Measurements from ENCODE around the gene PAQR9. TPM values are rescaled to one million over a fixed set of nuclear protein-coding genes. Genes with fewer than 3 reads are reported as not detected.

The PAQR9 gene
- polyA plus RNA-seq, 1 of the 3 experiments (the other 2 are of a cell fraction), result 0.16 TPM

GRCh38 chr3:142965581-142965980, 2.1 kb upstream of the PAQR9 start:
- CTCF ChIA-PET, result interaction anchor here (1.3 kb wide), 1 partner anchor 10 kb away, joined by 4 read pairs; no protein-coding TSS in a partner anchor
- TF ChIP-seq RFX5 (IDR thresholded peaks at IDR 0.05; ENCODE audit: low read length), result no peak
- no peak for TF ChIP-seq EP300 (IDR thresholded peaks at IDR 0.05; ENCODE audit: borderline replicate concordance in 1 of 2, low read depth in 1 of 2, low read length in 1 of 2)
- TF ChIP-seq REST (IDR thresholded peaks at IDR 0.05; ENCODE audit: low read depth, low read length), result no peak
- TF ChIP-seq USF2 (IDR thresholded peaks at IDR 0.05; ENCODE audit: borderline replicate concordance, low read depth, low read length), result no peak
- TF ChIP-seq EZH2phosphoT487 (IDR thresholded peaks at IDR 0.05; ENCODE audit: borderline replicate concordance, low read depth), result no peak
- no peak for TF ChIP-seq SIN3A (IDR thresholded peaks at IDR 0.05; ENCODE audit: borderline replicate concordance, low read depth, low read length)
- no peak for TF ChIP-seq GATA2 (CRISPR knock-in tag; IDR thresholded peaks at IDR 0.05)
- no peak for TF ChIP-seq YY1 (IDR thresholded peaks at IDR 0.05; ENCODE audit: low read depth)
- TF ChIP-seq SMC3 (IDR thresholded peaks at IDR 0.05; ENCODE audit: low read depth, low read length), result no peak
- TF ChIP-seq RXRA (IDR thresholded peaks at IDR 0.05; ENCODE audit: borderline replicate concordance, low read depth), result no peak
- no peak for TF ChIP-seq FOXJ3 (CRISPR knock-in tag; IDR thresholded peaks at IDR 0.05)
- TF ChIP-seq MXI1 (IDR thresholded peaks at IDR 0.05; ENCODE audit: low read depth, low read length), result no peak
- no peak for TF ChIP-seq POLR2AphosphoS5 (IDR thresholded peaks at IDR 0.05; ENCODE audit: low read depth, low read length)
- no peak for TF ChIP-seq ZBTB33 (IDR thresholded peaks at IDR 0.05; ENCODE audit: borderline replicate concordance, low read depth)
- no peak for TF ChIP-seq TCF12 (IDR thresholded peaks at IDR 0.05)
- no peak for TF ChIP-seq IRF3 (IDR thresholded peaks at IDR 0.05; ENCODE audit: low read depth, low read length)
- TF ChIP-seq MAX (IDR thresholded peaks at IDR 0.05; ENCODE audit: low read depth), result no peak
- TF ChIP-seq CTCF (IDR thresholded peaks at IDR 0.05), result no peak
- TF ChIP-seq ELF1 (IDR thresholded peaks at IDR 0.05), result no peak
- H3K9me2 ChIP-seq, result no peaks in the 10 kb centered on the region
- H3K9me3 ChIP-seq, result no peaks in the 10 kb centered on the region
- H3K79me2 ChIP-seq (ENCODE audit: insufficient read depth), result no peaks in the 10 kb centered on the region
- POLR2A ChIA-PET, result no interaction called here
- no peak overlapping the region for H3K27ac ChIP-seq (ENCODE audit: low read depth in 2 of 2, low read length in 1 of 2)
- no peak overlapping the region for H3K4me3 ChIP-seq (ENCODE audit: low read depth in 2 of 2, low read length in 1 of 2)
- H2AFZ ChIP-seq (ENCODE audit: low read depth), result no peak overlapping the region
- no peaks in the 10 kb centered on the region for H4K20me1 ChIP-seq (ENCODE audit: insufficient read depth)
- WGBS (ENCODE audit: low lambda C conversion rate), result 50% methylated on average over 3 of the region's 3 CpGs
- no peak overlapping the region for H3K9ac ChIP-seq
- H3K36me3 ChIP-seq (replicated peaks in 1 of 2; ENCODE audit: control insufficient read depth in 1 of 2, insufficient read depth in 2 of 2, low read length in 1 of 2), result no peaks in the 10 kb centered on the region
- peaks cover 3 to 6% of the 10 kb centered on the region in 2 experiments; a peak in 1 of 4 replicates for H3K4me1 ChIP-seq (ENCODE audit: control insufficient read depth in 1 of 2, insufficient read depth in 2 of 2, low read depth in 1 of 2, low read length in 1 of 2)
- H3F3A ChIP-seq (replicated peaks; ENCODE audit: insufficient read depth), result no peaks in the 10 kb centered on the region
- no peaks in the 10 kb centered on the region for H3K27me3 ChIP-seq (ENCODE audit: insufficient read depth)
- H3K4me2 ChIP-seq, result no peak overlapping the region
- no peak for DNase-seq

Data from SK-N-SH (cell line).